ENCODE results near the gene SYP.

SYP gene

DNA sequence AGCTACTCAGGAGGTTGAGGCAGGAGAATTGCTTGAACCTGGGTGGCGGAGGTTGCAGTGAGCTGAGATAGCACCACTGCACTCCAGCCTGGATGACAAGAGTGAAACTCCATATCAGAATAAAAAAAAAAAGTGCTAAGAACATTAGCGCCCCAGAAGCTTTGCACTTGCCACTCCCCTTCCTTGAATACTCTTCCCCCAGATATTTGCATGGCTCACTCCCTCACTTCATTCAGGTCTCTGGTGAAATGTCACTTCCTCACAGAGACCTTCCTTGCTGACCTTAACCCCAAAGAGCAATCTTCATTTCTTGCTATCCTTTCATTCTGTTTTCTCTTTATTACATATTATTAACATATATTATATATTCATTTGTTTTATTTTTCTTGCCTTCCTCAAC is 21.9 kb upstream of the SYP start:
- no peak for DNase-seq

DNA sequence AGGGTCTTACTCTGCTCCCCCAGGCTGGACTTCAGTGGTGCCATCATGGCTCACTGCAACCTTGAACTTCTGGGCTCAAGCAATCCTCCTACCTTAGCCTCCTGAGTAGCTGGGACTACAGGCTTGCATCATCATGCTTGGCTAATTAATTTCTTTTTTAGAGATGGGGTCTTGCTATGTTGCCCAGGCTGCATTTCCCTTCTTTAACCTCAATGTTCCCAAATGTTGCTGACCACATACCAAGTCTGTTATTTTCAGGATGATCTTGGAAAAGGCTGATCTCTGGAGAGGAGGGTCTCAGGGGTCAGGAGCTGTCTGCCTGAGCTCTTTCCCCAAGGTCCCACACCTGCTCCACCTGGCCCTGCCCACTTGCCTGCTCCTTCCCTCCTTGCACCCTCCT is 20.1 kb upstream of the SYP start:
- no peak for DNase-seq

DNA sequence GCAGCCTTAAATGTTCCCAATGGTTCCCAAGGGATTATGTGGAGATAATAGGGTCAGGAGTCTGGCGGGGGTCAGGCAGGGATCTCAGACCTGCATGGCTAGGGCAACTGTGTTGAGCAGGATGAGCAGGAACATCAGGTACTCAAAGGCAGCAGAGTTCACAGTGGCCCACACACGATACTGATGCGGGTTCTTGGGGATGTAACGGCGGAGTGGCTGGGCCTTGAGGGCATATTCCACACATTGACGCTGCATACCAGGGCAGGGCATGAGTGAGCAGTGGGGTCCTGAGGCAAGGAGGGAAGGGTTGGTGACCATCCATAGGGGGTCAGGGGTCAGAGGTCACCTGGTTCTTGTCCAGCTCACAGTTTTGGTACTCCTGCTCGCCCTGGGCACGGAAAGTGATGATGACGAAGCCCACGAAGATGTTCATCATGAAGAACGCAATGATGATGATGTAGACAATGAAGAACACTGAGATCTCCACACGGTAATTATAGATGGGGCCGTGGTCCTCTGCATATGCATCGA is 15.1 kb upstream of the SYP start:
- no peak for DNase-seq

DNA sequence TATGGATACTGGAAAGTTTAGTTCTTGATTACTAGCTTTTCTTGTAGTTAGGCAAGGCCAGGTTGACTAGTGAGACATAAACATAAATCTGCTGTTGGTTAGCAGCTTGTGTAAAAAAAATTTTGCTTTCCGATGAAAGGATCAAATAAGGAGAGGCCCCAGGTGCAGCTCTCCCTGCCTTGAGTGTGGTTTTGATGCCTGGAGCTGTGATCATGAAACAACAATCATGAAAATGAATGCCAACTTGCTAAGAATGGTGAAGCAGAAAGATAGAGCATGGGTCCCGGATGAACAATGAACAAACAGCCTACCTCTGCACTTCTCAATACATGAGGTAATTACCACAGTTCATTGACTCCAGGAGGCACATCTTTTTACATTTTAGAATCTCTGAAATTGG is 14.4 kb upstream of the SYP start:
- no peak for DNase-seq

DNA sequence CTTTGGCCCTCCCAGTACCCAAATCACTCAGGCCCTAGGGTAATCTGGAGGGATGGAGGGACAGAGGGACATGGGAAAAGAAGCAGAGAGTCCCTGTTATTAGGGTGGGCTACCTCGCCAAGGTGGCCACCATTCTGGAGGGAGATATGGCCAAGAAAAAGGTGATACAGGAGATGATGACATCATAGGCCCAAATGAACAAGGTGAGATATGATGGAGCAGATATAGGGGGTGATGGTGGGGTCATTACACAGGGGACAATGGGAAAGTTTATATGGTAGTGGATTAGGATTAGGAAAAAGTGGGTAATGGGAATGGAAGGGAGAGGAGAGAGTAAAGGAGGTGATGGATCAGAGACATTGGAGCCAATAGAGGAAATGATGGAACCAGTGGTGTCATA is 12.9 kb upstream of the SYP start:
- no peak for DNase-seq

DNA sequence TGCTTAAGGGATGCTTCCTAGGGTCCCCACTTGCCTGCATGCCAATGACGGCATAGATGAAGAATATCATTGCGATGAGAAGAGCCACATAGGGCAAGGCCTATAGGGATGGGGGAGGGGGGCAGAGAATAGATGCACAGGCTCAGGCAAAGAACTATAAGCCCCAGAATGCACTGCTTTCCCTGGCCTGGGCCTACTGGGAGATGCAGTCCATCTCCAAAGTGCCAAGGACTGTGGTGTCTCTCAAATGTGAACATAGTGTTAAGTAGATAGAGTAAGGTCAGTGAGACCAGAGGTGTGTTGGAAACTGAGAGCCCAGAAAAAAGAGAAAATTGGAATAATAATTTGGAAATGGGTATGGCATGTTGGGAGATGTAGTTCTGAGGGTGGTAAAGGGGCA is 12.2 kb upstream of the SYP start:
- no peak for DNase-seq

DNA sequence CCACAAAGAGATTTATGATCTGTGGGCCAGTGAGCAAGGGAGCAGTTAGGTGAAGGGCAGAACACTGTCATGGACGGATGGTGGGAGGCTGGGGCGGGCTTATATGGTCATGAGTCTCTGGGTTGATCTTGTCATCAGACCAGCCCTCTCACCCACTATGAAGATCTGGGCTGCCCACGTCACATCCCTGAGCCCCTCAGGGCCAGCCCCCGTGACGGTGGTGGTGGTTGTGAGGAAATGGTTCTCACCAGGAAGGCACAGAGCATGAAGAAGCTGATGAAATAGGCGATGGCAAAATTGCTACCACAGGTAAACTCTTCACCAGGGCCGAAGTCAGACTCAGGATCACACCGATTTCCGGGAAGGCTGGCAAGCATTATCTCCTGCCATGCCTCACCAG is 11.1 kb upstream of the SYP start:
- DNase-seq: no peak

DNA sequence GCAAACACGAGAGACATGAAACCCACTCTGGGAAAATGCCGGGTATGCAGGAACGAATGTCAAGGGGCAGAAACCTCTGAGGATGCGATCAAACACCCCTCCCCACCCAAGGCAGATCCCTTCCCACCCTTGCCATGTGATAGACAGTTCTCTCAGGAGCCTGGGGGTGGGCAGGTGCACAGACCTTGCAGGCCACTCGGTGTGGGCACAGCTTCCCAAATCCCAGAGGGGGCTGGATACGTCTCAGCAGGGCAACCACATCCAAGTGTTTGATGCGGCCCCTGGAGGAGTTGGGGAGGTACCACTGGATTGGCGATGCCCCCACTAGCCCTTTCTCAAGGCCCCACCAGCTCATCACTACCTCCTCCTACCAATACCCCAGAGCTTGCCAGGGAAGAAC is 10.4 kb upstream of the SYP start:
- DNase-seq: no peak

DNA sequence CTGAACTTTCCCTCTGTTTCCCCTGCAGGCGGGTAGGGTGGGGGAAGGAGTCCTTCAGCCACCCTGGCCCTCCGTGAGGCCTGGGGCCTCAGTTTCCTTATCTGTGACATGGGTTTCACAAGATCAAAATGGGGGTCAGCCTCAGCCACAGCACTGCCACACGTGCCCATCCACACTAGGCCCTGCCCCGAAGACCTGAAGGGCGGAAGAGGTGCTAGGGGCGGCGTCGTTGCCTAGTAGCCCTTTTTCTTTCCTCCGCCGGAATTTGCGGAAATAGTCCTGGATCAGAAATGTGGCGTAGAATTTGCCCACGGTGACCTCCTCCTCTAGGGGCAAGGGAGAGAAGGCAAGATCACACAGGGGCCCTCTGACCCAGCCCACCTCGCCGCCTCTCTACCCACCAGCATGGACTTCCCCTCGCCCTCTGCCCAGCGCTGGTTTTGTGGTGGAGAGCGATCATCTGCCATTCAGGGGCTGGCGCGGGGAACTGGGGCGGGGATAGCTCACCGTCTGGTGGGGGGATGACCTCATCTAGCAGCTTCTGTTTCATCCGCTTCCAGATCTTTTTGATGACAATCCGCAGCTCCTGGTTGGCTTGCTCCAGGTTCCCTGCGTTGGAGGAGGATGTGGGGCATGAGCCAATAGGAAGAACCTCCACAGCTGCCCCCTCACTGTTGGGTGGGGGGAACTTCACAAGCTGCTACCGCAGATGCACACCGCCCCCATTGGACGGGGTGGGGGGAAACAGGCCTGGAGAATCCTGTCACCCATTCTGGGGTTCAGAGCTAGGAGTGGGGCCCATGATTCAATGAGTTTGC is 9.7 kb upstream of the SYP start:
- peak in 27 of 58 donors; percentile 1 to 63 (median 25) for DNase-seq

DNA sequence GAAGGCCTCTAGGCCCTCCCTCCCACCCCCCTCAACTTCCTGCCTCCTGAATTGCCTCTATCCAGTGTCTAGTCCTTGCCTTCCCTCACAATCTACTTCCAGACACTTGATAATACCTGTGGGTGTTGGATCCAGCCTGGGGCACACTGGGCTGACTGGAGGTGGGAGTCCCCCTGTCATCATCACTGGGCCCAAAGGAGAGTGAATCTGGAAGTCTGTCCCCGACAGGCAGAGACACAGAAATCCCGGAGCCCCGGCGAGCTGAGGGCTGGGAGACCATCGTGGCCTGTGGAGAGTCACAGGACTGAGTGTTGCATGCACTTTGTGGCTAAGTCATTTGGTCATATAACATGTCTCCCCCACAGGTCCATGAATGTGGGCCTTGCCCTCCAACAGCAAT is 8.4 kb upstream of the SYP start:
- no peak for DNase-seq

DNA sequence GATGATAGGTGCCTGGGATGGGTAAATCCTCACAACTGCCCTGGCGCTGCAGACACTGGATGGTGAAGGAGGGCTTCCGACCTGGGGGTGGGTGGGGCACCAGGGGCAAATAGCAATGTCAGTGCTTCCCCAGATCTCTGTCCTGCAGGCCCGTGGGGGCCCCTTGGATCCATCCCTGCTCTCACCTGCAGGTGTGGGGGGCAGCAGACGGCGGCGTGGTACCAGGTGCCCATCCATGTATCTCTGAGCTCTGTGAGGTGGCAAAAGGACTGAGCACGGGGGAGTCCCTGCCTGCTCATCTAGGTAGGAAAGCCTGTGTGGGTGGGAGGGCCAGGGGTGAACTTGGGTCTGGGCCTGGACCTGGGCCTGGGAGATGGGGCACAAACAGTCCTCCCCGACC is 6.5 kb upstream of the SYP start:
- no peak for DNase-seq

DNA sequence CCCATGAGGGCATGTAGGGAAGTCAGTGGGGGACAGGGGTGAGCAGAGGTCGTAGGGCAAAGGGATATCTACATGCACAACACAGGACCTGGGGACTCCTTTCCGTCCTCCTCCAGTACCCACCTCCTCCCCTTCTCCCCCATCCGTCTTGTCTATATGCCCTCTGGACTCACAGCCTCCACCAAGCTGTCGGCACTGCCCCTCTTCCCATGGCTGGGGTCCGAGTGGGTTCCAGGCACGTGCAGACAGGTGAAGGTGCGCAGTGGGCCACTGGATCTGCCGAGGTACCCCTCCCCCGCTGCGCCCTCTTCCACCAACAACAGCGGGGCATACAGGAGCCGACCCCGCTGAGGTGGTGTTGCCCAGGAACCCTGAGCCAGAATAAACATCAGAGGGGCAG is 5.5 kb upstream of the SYP start:
- DNase-seq: no peak

DNA sequence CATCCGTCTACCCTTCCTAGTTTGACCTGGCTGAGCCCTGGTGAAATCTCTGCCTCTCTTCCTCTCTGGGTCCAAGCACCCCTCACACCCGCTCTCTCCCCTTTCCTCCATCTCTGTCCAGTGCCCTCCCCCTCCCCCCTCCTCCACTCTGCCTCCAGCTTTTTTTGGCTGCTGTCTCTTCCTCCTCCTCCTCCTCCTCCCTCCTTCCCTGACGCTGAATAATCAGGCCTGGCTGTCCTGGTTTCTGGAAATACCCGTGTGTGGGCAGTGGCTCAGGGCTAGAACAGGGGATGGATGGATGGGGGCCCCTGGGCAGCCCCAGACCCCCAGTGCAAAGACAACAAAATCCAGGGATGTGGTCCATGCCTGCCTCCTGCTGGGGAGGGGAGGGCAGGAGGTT is 4.7 kb upstream of the SYP start:
- DNase-seq: peak in 16 of 58 donors; percentile 0 to 38 (median 16)

DNA sequence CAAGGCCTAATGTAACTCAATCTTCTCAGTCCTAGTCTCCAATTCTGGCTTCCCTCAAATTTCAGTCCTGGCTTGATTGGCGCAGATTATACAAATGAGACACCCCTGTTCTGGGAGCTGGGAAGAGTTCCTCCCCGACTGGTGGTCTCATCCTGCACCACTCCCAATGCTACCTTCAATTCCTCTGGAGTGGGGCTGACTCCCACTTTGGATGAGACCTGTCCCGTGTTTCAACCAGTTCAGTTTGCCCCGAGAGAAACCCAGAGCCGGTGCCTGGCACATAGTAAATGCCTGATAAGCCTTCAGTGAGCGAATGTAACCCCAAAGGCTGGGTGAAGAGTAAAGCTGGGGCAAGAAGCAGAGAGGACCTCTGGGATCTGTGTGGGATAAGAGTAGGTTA is 4.0 kb upstream of the SYP start:
- DNase-seq: no peak

DNA sequence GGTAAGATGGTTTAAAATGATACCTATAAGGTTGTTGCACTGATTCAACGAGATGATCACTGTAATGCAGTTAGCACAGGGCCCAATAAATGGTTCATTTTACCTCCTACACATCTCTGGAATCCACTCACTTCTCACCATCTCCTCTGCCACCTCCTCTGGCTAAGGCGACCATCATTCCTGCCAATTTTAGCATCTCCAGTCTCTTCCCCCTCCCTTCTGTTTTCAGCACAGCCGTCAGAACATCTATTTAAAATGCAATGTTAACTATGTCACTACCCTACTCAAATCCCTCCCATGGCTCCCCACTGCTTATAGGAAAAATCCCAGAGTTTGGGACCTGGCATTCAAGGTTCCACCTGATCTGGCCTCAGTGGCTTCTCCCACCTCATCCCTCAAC is 3.5 kb upstream of the SYP start:
- peak in 8 of 58 donors; percentile 1 to 40 (median 9) for DNase-seq

DNA sequence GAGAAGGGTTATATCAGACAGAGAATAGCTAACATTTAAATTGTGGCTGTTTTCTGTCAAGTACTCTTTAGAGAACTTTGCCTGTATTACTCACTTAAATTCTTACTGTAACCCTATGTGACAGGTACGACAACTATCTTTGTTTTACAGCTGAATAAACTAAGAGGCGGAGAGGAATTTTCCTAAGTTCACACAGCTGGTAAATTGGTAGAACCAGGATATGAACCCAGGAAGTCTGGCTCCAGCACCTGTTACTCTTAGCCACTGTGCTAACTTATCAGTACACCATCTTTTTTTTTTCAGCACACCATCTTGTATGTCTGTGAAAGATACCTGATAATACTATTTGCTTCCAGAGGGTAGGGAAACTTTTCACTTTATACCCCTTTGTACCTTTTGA is 2.0 kb upstream of the SYP start:
- DNase-seq: no peak

DNA sequence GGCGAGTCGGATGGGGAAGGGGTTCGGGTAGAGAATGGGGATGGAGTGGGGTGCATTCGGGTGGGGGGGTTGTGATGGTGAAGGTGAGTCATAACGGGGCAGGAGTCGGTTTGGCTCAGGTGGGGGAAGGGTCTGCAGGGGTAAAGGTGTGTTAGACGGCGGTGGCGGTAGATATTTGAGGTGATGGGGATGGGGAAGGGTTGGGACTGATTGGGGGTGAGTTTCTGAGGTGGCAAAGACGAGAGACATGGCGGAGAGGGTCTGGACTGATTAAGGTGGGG is 738 bp downstream of the SYP start:
- DNase-seq: no peak

DNA sequence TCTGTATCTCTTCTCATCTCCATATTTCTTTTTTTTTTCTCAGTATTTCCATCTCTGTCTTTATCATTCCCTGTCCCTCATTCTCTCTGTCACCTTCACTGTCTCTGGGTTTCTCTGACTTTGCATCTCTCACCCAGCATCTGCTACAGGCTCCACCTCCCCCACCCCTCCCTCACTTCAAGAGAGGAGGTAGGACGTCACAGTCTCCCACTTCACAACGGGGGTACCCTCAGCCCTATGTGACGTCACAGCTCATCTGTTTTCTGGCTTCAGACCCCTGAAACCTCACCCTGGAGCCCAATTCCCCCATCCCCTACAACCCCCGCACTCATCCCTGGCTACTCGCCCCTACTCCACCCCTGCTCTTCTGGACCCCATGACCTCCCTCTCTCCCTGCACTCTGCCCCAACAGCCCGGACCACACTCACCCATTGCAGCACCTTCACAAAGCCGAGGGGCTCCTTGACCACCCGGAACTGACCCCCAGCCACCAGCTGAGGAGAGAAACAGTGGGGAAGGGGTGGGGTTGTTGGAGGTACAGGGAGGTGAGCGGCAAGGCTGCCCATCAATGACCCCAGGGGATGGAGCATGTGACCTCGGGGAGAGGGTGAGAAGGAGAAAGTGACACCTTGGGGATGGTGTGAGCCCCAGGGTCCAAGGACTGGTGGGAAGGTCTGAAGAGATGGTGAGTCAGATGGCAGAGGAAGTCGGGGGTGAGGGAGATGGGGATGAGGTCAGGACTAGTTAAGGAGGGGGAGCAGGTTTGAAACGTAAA is 1.3 kb downstream of the SYP start:
- DNase-seq: peak in 7 of 58 donors; percentile 1 to 13 (median 6)

DNA sequence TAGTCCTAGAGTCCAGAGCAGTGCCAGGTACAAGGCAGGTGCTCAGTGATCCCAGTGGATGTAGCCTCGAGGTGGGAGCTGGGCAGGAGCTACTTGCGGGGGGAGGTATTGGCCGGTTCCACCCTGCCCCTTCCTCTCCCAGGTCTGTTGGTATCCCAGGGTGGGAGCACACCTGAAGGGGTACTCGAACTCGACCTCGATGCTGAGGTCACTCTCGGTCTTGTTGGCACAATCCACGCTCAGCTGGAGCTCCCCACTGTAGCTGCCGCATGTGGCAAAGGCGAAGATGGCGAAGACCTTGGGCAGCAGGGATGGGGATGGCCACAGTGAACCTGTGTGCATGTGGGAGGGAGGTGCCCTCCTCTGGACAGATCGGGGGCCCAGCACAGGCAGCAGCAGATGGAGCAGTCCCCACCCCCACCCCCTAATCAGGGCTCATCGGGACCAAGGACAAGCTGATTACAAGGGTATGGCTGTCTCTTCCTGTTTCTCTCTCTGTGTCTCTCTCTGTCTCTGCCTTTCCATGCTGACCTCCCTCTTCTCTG is 2.4 kb downstream of the SYP start:
- DNase-seq: no peak

DNA sequence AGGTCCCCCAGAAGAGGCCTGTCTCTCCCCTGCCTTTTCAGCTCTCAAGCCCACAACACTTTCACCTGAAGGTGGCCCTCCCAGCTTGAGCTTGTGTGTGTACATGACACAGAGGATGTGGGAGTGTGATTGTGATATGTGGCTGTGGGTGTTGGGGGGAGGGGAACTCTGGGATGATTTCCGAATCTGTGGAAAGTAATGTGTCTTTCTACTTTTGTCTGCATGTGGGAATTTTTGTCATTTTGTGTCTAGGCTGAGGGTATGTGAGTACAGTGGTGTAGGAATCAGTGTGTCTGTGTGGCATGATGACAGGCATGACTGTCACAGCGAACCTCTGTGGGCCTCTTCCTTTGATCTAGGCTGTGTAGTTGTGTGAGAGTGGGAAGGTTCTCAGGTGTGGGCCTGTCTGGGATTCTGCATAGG is 6.4 kb downstream of the SYP start:
- peak in 1 of 58 donors; percentile 3 for DNase-seq

DNA sequence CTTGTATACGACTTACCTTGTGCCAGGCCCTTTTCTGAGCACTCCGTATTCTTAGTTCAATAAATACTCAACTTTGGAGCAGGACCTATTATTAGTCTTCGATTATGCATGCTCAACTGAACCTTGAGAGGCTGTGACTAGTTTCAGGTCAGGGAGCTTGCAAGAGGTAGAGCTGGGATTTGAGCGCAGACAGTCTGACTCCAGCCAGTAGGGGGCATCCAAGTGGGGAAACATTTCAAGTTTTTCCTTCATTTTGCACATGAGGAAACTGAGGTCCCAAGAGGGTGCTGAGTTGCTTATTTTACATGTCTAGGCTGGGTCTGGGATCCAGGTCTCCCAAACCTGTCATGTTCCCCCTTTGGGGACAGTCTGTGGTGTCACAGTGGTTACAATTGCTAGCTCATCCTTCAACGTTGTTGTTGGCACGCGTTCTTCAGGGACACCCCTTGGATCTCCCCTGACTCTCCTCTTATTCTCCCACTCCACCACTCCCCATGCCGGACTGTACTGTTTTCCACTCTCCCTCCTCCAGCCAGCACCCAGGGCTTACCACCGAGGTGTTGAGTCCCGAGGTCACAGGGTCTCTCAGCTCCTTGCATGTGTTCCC is 7.2 kb downstream of the SYP start:
- DNase-seq: peak in 6 of 58 donors; percentile 0 to 12 (median 5)

DNA sequence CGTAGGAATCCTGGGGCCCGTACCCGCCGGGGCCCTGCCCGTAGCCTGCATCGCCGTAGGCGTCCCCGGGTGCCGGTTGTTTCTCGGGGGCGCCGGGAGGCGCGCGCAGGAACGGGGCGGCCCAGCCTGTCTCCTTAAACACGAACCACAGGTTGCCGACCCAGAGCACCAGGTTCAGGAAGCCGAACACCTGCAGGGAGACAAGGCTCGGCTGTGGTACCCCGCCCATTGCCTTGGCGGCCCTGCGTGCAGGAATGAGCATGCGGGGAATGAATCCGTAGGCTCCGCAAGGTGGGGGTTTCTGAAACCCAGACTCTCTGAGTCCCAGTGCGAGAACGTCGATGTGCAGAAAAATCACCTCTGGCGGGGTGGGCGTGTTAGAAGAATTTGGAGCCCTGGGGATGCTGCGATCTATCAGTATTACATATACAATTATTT is 8.4 kb downstream of the SYP start:
- DNase-seq: no peak
